HG02852 (cell line): Measurements from ENCODE around the gene TCEAL9.
"Not testable (repeated sequence)": the region's sequence is repeated elsewhere in the genome, so short reads cannot be mapped to it uniquely, and the experiment has no call there.

Experiments used
- ATAC-seq: cut with Tn5 transposase; IDR thresholded peaks from one replicate; pipeline ENCODE4 v1.9.1; 2021; ENCODE audit warnings: mild to moderate bottlenecking, moderate library complexity; ENCODE audit not compliant: unreplicated experiment

The TCEAL9 gene

DNA sequence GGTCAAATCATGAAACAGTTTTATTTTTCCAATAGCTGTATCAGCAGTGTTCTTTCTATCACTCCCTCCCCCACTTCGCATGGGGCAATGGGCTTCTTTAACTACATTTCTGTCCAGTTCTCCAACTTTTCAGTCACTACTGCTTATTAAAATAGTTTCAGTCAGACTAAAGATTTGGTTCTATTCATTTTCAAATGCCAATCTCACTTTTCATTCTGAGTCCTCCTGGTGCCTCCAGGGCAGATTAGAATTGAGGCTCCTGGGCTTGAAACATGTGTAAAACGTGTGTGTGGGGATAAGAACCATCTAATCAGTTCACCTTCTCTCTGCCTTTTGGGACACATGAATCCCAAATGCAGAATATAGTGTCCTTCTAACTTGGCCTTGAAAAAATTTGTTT lies 16.6 kb downstream of the TCEAL9 start:
- no peak for ATAC-seq

DNA sequence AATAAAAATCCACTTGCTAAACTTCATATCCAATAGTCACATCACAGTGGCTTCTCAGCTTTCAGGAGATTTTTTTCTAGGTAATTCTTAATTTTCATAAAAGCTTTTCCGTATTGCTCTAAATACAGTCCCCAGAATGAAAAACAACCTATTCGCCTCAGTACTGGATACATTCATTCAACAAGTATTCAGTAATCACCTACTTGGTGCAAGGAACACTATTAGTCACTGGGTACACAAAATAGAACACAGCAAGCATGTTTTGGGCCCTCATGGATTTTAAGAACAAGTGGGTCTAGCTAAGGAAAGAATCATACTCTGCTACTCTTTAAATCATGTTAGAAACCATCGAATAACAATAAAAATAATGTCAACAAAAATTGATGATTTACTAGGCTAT lies 17.3 kb downstream of the TCEAL9 start:
- no peak for ATAC-seq

DNA sequence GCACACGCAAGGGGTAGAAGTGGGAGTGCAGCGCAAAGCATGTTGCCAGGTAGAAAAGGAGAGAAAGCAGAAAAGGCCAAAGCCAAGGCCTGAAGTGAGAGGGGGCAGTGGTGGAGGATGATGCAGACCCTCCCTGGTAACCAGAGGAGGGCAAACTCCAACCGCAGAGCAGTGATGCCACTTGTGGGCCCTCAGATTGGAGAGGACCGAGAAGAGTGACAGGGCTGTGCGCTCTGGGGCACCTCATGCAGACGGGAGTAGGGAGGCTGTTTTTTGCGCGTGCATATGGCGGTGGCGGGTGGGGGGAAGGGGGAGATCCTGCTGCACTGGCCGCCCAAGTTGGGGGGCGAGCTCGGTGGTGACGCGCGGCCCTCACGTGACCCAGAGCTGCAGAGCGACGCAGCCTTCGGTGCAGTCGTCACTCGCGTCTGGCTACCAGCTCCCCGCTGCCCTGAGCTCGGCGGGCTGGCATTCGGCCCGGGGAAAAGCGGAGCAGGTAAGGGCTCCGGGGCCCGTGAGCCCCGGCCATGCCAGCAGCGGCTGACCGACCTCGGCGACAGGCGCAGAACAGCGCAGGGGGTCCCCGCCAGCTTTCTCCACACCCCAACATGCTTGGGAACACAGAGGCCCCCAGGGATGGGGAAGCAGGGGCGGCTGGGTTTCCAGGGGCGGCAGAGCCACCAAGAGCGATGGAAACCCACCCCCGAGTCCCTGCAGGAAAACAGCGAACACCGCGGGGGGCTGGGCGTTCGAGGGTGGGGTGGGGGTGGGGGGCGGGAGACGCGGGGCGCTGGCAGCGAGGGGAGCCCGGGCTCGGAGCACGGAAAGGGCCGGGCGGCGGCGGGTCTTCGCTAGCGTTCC lies 20.0 kb downstream of the TCEAL9 start, which contains the start of gene BEX3:
BEX3 (plus strand) TSS at position 421 of the 861 bp plus-strand sequence. CDS start 984 bp downstream, outside the sequence.
- no peak for ATAC-seq

DNA sequence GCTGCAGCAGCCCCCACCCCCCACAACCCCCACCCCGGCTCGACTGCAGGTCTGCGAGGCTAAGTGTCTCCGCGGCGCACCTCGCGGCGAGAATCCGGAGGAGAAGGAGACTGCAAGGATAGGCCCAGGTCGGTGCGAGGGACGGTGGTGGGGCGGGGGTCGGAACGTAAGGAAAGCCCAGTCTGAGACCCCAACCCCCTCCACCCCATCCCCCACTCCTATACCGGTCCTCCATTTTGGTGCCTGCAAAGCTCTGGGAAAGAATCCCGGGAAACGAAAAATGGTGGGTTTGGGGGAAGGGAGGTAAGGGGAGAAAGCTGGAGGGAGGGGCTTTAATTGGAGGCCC lies 20.6 kb downstream of the TCEAL9 start:
- no peak for ATAC-seq

DNA sequence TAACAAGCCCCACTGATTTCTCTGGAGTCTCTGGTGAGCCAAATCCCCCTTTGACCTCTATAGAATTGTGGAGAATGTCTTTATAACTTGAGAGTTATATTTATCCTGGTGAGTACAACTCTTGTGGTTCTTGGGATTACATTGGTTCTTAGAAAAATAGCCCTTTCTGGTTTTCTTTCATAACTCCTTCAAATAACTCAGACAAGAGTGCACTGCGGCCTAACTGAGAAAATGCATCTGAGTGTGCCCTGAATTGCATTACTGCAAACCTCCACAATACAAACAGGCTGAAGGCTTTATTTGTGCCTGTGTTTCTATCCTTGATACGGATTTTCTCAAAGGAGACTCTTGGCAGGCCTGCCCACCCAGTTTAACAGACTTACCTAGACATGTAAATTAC lies 22.7 kb downstream of the TCEAL9 start:
- no peak for ATAC-seq

DNA sequence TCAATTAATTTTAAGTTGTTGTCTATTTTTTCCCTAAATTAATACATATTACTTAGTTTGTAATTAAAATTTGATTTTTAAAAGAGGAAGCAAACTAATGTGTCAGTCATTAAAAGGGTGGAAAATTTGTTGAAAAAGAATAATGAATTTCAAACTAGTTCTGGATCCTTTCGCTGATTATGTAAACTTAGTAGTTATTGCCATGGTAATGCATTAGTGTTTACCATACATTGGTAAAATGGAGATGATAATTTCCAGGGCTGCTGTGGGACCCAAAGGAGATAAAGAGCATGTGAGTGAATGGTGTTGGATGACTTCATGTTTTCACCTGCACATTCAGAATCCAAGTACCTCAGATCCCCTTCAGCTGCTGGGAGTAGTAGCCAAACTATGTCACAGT lies 26.6 kb downstream of the TCEAL9 start:
- ATAC-seq, result no peak

DNA sequence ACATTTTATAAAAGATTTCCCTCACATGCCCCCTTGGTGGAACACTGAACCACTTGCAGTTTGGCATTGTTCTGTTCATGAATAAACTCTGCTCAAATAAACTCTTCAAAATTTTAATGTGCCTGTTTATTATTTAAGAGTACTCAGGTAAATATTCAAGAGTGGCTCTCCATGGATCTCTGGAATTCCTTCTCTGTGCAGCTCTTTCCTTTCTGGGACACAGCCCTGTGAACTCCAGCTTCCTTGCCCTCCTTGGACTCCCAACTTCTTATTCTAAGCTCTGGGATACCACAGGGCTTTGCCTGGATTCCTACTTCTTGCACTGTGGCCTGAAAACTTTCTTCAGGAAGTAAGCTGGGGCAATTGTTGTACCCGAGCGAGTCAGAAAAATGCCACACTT lies 28.4 kb downstream of the TCEAL9 start:
- no peak for ATAC-seq

DNA sequence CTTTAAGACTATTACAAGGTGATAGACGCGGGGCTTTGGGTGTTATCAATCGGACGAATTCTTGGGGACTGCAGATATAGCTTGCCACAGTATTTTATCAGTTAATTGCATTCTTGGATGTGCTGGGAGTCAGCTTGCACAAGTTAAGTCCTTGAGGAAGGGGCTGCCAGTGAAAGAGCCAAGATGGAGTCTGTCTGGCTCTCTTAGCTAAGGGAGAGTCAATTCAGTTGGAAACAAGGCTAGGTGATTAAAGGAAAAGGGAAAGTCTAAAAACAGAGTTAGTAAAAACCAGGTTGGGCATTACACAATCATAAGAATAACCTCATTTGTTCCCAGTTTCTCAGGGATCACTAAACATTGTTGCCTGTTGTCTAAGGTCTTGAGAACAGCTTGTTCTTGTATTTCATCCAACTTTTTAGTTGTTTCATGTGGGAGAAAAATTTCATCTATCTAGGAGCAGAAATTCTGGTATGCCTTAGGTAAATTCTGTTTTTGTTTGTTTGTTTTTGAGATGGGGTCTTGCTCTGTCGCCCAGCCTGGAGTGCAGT lies 29.1 kb downstream of the TCEAL9 start:
- ATAC-seq, result not testable (repeated sequence)

DNA sequence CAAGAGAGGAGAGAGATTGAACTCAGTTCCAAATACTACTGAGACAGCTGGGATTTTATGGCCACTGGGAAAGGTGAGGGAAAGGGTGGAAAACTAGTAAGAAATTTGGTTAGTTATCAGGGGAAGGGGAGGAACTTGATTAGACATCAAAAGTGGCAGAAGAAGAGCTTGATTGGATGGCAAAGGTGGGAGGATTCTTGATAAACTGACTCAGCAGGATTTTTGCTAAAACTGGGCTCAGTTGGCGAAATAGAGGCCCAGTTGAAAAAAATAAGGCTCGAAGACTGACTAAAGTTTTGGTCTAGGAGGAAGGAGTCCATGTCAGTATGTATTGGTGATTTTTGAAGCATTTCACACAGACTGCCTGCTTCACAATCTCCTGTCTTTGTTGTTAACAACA lies 30.0 kb downstream of the TCEAL9 start:
- ATAC-seq, result no peak

DNA sequence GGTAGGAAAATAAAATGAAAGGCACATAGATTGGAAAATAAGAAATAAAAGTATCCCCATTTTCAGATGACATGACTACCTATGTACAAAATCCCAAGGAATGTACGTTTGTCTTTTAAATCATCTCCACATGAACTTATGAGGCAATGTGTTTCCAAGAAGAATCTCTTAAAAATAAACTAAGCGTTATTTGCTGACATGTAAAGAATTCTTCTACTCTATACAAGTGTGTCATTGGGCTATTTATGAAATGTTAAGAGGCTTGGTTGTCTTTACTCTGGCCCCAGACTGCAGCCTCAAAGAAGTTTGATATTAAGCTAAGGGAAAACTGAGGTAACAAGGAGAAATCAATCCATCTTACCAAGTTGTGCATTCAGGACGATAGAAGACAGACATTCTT lies 37.2 kb downstream of the TCEAL9 start:
- ATAC-seq, result no peak

DNA sequence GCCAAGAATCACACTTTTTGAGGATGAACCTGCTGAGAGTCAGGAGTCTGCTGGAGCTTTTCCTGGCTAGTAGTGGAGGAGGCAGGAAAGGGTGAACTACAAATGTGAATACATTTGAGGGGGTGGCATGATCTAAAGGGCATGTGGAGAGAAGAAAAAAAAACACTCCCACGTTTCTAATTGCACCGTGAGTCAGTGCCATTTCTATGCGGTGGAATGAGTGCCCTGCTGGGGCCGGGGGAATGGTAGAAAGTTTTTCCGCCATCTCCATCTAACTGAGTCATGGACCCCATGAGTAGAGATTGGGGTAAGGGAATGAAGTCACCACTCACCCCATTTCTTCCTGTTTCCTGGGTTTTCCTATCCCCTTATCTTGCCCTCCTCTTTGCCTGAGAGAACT lies 39.9 kb downstream of the TCEAL9 start:
- ATAC-seq, result no peak

DNA sequence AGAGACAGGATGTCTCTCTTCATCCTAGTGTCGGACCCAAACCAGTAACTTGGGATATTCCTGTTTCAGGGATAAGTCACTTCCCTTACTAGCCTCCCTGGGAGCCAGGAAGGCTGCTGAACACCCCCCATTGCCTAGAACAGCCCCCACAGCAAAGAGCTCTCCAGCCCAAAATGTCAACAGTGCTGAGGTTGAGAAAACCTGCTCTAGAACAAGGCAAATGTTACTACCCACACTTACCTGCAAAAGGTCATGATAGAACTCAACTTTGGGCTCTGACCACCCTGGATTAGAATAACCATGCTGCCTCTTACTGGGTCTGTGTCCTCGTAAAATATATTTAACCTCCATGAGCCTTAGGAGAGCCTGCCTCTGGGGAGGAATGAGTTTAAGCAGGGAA lies 40.4 kb downstream of the TCEAL9 start:
- no peak for ATAC-seq

DNA sequence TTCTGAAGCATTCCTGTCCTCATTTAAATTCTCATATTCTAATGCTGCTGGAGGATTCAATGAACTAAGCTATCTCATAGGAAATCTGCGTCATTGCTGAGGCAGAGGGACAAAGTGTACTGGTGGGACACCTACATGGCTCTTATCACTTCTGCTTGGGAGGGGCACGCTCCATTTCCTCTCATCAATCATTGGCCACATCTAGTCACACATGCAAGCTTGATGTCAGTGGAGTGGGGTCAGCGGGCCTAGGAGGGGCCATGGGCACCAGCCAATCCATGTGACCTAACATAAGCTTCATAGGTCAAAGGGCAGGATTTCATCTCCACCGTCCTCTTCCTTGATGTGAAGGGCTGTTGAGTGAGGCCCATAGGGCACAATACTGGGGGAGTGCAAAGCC lies 41.4 kb downstream of the TCEAL9 start:
- no peak for ATAC-seq

DNA sequence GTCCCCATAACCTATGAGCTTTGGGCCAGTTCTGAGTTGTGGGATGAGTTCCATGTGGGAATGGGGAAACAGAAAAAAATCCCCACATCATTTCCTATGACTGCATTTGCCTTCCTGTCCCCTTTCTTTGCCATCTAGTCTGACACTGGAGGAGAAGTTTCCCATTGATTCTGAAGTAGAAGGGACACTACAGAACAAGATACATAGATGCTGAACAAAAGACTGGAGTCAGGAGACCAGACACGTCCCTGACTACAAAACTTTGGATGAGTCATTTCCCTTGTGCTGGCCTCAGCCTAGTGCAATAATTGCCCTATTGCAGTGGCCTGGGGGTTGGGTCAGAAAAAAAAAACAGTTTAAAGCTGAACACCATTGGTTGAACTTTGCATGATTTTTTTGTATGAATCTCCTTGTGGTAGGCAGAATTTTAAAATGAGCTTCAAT lies 42.1 kb downstream of the TCEAL9 start:
- no peak for ATAC-seq

DNA sequence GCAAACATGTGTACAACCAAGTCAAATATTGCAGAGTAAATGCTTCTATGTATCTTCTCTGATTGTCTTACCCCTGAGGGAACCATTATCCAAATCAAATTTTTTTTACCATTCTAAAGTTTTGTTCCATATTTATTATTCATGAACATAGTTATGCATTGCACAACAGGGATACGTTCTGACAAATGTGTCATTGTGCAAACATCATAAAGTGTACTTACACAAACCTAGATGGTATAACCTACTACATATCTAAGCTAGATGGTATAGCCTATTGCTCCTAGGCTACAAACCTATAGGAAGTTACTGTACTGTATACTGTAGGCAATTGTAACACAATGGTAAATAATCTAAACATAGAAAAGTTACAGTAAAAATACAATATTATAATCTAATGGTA lies 43.4 kb downstream of the TCEAL9 start:
- no peak for ATAC-seq

DNA sequence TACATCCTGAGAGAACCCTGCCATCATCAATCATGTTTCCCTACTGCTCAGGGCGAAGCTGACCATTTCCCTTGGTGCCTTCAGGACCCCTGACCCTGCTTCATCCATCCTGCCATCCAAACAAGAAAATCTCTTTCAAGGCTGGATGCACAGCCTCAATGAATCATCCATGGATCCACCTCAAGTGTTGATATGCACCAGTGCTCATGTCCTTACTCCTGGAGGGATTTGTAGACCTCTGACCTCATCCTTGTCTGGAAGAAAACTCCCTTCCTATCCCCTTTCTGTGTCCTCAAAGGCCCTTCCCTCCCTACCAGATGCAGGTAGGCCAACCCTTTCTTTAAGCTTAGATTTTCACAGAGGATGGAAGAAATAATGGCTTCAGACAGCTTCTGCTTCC lies 44.6 kb downstream of the TCEAL9 start:
- no peak for ATAC-seq

DNA sequence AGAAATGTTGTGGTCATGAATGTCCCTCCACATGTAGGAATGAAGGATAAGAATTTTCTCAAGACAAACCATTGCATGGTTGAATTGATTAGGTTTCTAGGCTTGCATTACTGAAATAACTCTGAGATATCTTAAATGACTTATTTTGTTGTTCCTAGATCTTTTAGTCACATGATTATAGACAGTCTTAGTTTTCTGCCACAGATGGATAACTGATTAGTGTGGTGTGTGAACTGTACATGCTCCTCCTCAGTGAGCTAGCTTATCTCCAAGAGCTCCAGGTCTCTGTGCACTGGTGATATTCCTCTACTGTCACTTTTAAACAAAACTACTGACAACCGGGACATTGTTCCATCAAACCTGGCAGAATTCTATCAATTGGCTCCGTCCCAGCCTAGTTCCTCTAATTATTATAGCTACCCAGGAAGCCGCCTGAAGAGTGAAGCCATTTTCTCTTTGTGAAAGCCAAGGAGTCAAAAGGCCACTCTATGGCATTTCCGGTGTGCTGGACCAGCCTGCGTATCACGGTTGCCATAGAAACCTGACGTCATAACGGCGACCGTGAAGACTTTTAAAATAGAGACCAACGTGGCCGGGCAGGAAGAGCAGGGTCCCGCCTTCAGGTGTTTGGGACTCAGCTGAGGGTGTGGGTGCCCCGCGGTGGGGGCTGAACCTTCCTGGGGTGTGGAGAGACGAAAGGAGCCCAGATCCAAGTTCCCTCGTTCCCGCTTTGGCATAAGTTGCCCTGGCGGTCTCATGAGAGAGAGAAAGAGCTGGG lies 48.1 kb downstream of the TCEAL9 start:
- ATAC-seq, result peak; percentile 97

DNA sequence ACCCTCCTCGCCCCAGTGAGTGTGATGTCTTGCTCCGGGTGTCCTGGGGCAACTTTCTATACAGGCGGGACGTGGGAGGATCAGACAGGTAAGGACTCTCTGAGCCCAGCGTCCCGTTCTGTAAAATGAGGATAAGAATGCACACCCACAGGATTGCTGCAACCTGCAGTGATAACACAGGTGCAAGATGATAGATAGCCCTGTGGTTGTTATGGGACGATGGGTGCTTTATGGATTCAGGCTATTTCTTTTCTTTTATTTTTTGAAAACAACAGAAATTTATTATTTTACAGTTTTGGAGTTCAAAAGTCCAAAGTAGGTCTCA lies 48.7 kb downstream of the TCEAL9 start:
- ATAC-seq, result peak; percentile 36

DNA sequence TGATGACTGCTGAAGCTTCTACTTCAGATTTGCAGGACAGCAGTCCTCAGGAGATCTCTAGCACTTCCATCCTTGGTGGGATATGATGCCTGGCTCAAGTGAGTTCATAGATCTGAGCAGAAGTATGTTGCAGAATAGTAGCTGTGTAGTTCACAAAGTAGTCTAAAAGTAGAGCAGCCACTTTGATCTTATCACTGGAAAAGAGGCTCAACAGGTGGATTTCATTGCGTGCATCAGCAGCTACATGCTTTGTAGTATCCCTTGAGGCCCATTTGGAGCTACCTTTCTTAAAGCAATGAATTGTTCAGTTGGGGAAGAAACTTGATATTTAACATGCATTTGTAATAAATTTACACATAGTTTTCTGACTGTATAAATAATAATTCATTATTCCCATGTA lies 50.0 kb downstream of the TCEAL9 start:
- ATAC-seq, result no peak

DNA sequence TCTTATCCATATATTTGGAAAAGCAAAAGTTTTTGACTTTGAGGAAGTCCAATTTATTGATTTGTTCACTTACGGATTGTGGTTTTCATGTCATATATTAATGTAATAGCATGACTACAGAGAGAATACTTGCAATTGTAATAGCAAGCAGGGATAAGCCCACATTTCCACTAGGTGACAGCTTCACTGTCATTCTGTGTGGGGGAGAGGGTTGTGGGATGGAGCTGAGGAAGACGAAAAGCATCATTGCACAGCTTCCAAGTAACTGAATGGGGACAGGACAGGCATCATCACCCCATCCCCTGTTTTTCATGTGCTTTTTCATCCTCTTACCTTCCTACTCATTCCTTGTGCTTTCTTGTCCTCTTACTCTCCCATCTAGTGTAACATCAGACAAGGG lies 51.5 kb downstream of the TCEAL9 start:
- ATAC-seq, result no peak
